Keratinocyte (primary cell): Measurements from ENCODE around the gene SOWAHC. TPM values are rescaled to one million over a fixed set of nuclear protein-coding genes. Genes with fewer than 3 reads are reported as not detected.
"Not testable (repeated sequence)": the region's sequence is repeated elsewhere in the genome, so short reads cannot be mapped to it uniquely, and the experiment has no call there.

ENCODE experiments used
- DNase-seq: peaks from one replicate; pipeline ENCODE4 v3.0.0-alpha.2; 2011; ENCODE audit warnings: low read depth, missing footprints, low spot score
- FAIRE-seq: peaks from 2 replicates; lab custom pipeline; 2011; peaks lifted over from hg19 to GRCh38; lab: Jason Lieb, UNC
- H2AFZ ChIP-seq: 2 replicates; pipeline ENCODE4 v1.6.0; 2012; ENCODE audit warnings: low read length, control low read depth, inconsistent platforms; ENCODE audit not compliant: control insufficient read depth
- H3K27ac ChIP-seq: 2 replicates; pipeline ENCODE4 v1.5.1; 2011; ENCODE audit warnings: low read length; ENCODE audit not compliant: control insufficient read depth, insufficient read depth
- H3K27me3 ChIP-seq: 3 replicates; pipeline ENCODE4 v1.6.0; 2011; ENCODE audit warnings: low read length; ENCODE audit not compliant: control insufficient read depth, insufficient read depth; ENCODE audit errors: extremely low read depth
- H3K36me3 ChIP-seq, 2 experiments: 2 replicates in 1 of 2; 3 replicates in 1 of 2; pipeline ENCODE4 v1.5.1; 2011; ENCODE audit warnings: low read length in 2 of 2, mild to moderate bottlenecking in 1 of 2; ENCODE audit not compliant: control insufficient read depth in 2 of 2, insufficient read depth in 2 of 2; ENCODE audit errors: extremely low read depth in 1 of 2
- H3K4me1 ChIP-seq: 3 replicates; pipeline ENCODE4 v1.5.1; 2011; ENCODE audit warnings: low read length; ENCODE audit not compliant: control insufficient read depth, insufficient read depth; ENCODE audit errors: extremely low read depth
- H3K4me2 ChIP-seq: 3 replicates; pipeline ENCODE4 v1.6.0; 2011; ENCODE audit warnings: low read depth, low read length; ENCODE audit not compliant: control insufficient read depth, insufficient read depth; ENCODE audit errors: extremely low read depth
- H3K4me3 ChIP-seq, 3 experiments: fragments of 200-600 bp in 1 of 3; sonication (generic) in 1 of 3; 2 replicates in 2 of 3; 3 replicates in 1 of 3; pipeline ENCODE4 v1.5.1; 2011 to 2016; ENCODE audit warnings: low read length in 3 of 3, mild to moderate bottlenecking in 3 of 3, control low read depth in 2 of 3, inconsistent platforms in 1 of 3, low read depth in 1 of 3, mixed read lengths in 1 of 3, mixed run types in 1 of 3, moderate library complexity in 1 of 3; ENCODE audit not compliant: control insufficient read depth in 2 of 3, insufficient read depth in 2 of 3; ENCODE audit errors: extremely low read depth in 1 of 3
- H3K79me2 ChIP-seq: 2 replicates; pipeline ENCODE4 v1.6.0; 2012; ENCODE audit warnings: low read length; ENCODE audit not compliant: control insufficient read depth, insufficient read depth
- H3K9ac ChIP-seq: 3 replicates; pipeline ENCODE4 v1.6.0; 2011; ENCODE audit warnings: low read length; ENCODE audit not compliant: control insufficient read depth, insufficient read depth; ENCODE audit errors: extremely low read depth
- H3K9me1 ChIP-seq: 3 replicates; pipeline ENCODE4 v1.6.0; 2011; ENCODE audit warnings: low read length; ENCODE audit not compliant: control insufficient read depth, insufficient read depth; ENCODE audit errors: extremely low read depth
- H3K9me3 ChIP-seq: 2 replicates; pipeline ENCODE4 v1.5.1; 2012; ENCODE audit warnings: low read depth, low read length; ENCODE audit not compliant: control insufficient read depth
- H4K20me1 ChIP-seq: 3 replicates; pipeline ENCODE4 v1.6.0; 2011; ENCODE audit warnings: low read length; ENCODE audit not compliant: control insufficient read depth, insufficient read depth; ENCODE audit errors: extremely low read depth
- EZH2 ChIP-seq: IDR thresholded peaks from one replicate; pipeline ENCODE4 v1.6.1; 2012; ENCODE audit warnings: inconsistent platforms, mild to moderate bottlenecking, low read length, moderate library complexity
- dilution Hi-C: fragments of 300-500 bp; cut with MboI; formaldehyde crosslinking; loops from one replicate; pipeline ENCODE4 v1.7.0; 2020; ENCODE audit warnings: low sequenced_read_pairs; ENCODE audit not compliant: extremely low pct_ligation_motif_present
- polyA plus RNA-seq, 5 experiments: library from polyadenylated mRNA; depleted of rRNA in 3 of 5; stranded (reverse) in 3 of 5; stranded (forward) in 1 of 5; unstranded in 1 of 5; fragments of >200 nt; gene quantifications; 1 replicate in 1 of 5; 2 replicates in 3 of 5; 3 replicates in 1 of 5; pipeline versions ENCODE4 v1.2.1 to v1.2.3, GENCODE V29; 2011 to 2012; ENCODE audit warnings: missing spikeins in 2 of 5, low read depth in 1 of 5, low replicate concordance in 1 of 5
- TF ChIP-seq, protein P1 (sequence below), 3 experiments: IDR thresholded peaks in 1 of 3; conservative IDR thresholded peaks in 1 of 3; optimal IDR thresholded peaks in 1 of 3; 2 replicates in 2 of 3; 3 replicates in 1 of 3; pipeline versions ENCODE3 to v1.5.1; 2011; ENCODE audit warnings: low read length in 3 of 3, mild to moderate bottlenecking in 3 of 3, moderate library complexity in 2 of 3, control low read depth in 1 of 3, inconsistent platforms in 1 of 3; ENCODE audit not compliant: insufficient read depth in 2 of 3; ENCODE audit errors: extremely low read depth in 1 of 3

SOWAHC gene
- polyA plus RNA-seq, 1 donor (not counting 4 experiments of a cell fraction or from before 2014, with no cell fraction given): 22.3 TPM

DNA sequence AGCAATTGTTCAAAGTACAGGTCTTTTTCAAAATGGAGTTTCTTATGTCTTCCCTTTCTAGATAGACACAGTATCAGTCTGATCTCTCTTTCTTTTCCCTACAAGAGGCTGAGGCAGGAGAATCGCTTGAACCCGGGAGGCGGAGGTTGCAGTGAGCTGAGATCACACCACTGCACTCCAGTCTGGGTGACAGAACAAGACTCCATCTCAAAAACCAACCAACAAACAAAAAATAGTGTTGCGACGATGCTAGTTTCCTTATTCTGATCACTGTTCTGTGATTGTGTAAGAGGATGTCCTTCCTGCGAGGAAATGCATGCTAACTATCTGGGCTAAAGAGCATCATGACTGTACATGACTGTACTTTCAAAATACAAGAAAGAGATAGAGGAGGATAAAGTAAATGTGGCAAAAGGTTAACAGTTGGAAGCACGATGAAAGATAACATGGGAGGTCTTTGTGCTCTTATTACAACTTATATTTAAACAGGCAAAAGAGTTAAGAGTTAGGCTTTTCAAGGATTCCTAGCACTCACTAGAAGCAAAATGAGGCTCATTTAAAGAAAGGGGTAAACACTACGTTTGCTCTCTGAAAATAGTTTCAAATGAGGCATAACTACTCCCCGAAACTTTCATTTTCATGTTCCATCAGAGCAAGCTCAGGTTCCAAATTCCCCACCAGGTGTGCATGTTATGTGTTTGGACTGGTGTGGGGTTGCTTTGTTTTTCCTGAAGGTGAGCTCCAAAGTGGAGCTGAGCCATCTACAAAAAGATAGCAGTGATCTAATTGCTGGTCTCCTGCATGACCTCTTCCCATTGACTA, 23.8 kb downstream of the SOWAHC start:
- Histone ChIP-seq H3K27ac (no peak overlapping the region), H3K27me3 (no peaks in the 10 kb centered on the region), H3K9me1 (no peaks in the 10 kb centered on the region), H3K9ac (no peak overlapping the region), H3K9me3 (no peaks in the 10 kb centered on the region), H3K4me3 (peak overlapping the region in 1 of 3 experiments; percentile 17), H4K20me1 (no peaks in the 10 kb centered on the region), H3K4me2 (peak overlapping the region; percentile 56), H3K79me2 (no peaks in the 10 kb centered on the region), H3K4me1 (peaks cover 12% of the 10 kb centered on the region), H2AFZ (peak overlapping the region; percentile 50), H3K36me3 (no peaks in the 10 kb centered on the region)
- FAIRE-seq (peak; percentile 71), DNase-seq (no peak)
- dilution Hi-C loops: no loop called here
- TF ChIP-seq, protein P1, sequence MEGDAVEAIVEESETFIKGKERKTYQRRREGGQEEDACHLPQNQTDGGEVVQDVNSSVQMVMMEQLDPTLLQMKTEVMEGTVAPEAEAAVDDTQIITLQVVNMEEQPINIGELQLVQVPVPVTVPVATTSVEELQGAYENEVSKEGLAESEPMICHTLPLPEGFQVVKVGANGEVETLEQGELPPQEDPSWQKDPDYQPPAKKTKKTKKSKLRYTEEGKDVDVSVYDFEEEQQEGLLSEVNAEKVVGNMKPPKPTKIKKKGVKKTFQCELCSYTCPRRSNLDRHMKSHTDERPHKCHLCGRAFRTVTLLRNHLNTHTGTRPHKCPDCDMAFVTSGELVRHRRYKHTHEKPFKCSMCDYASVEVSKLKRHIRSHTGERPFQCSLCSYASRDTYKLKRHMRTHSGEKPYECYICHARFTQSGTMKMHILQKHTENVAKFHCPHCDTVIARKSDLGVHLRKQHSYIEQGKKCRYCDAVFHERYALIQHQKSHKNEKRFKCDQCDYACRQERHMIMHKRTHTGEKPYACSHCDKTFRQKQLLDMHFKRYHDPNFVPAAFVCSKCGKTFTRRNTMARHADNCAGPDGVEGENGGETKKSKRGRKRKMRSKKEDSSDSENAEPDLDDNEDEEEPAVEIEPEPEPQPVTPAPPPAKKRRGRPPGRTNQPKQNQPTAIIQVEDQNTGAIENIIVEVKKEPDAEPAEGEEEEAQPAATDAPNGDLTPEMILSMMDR (optimal IDR thresholded peaks at IDR 0.05 in 1 of 3, IDR thresholded peaks at IDR 0.05 in 1 of 3, conservative IDR thresholded peaks at IDR 0.05 in 1 of 3; ENCODE audit: extremely low read depth in 1 of 3, insufficient read depth in 2 of 3, low read length in 3 of 3): no peak
- no peak for TF ChIP-seq EZH2

DNA sequence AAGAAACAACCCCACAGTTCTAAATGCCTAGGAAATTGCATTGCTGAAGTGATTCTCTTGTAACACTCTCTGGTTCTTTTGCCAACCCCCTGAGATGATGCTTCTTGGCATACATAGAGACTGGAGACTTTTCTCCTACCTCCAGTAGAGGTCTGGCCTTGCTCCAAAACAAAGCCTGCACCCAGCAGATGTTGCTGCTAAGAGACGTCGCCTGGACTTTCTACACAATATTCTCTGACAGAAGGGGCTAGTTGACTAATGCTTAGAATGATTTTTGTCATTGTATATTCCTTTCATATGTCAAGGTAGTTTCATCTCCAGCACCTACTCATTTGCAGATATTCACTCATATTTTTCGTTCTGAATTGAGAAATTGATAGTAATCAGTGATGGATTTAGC, 24.6 kb downstream of the SOWAHC start:
- DNase-seq: no peak
- TF ChIP-seq EZH2: no peak
- TF ChIP-seq, protein P1 (optimal IDR thresholded peaks at IDR 0.05 in 1 of 3, IDR thresholded peaks at IDR 0.05 in 1 of 3, conservative IDR thresholded peaks at IDR 0.05 in 1 of 3; ENCODE audit: extremely low read depth in 1 of 3, insufficient read depth in 2 of 3, low read length in 3 of 3): no peak
- Histone ChIP-seq H3K79me2 (no peaks in the 10 kb centered on the region), H3K36me3 (no peaks in the 10 kb centered on the region), H3K9me1 (no peaks in the 10 kb centered on the region), H3K9ac (no peak overlapping the region), H3K4me1 (peaks cover 12% of the 10 kb centered on the region), H3K4me3 (no peak overlapping the region), H3K9me3 (no peaks in the 10 kb centered on the region), H2AFZ (no peak overlapping the region), H3K27ac (no peak overlapping the region), H4K20me1 (no peaks in the 10 kb centered on the region), H3K4me2 (no peak overlapping the region), H3K27me3 (no peaks in the 10 kb centered on the region)
- no peak for FAIRE-seq
- dilution Hi-C loops: no loop called here

DNA sequence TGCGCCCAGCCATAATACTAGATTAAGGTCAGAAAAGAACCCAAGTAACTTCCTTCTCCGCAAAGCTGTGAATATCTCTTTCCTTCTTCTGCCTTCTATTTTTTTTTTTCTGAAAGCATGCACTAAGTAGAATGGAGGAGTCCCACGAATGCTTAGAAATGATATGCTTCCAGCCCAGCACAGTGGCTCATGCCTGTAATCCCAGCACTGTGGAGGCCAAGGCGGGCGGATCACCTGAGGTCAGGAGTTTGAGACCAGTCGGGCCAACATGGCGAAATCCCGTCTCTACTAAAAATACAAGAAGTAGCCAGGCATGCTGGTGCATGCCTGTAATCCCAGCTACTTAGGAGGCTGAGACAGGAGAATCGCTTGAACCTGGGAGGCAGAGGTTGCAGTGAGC, 25.8 kb downstream of the SOWAHC start:
- H4K20me1 ChIP-seq, H3K9me3 ChIP-seq, H3K36me3 ChIP-seq, H3K4me2 ChIP-seq, DNase-seq, H3K9me1 ChIP-seq, H3K9ac ChIP-seq, H3K79me2 ChIP-seq, H3K27ac ChIP-seq, H3K4me3 ChIP-seq, dilution Hi-C loops, H3K27me3 ChIP-seq, FAIRE-seq, H2AFZ ChIP-seq: not testable (repeated sequence)
- peaks cover 21% of the 10 kb centered on the region for H3K4me1 ChIP-seq
